HCT116 (cell line): ENCODE measurements around the gene GBP6.
"Not testable (repeated sequence)": the region's sequence is repeated elsewhere in the genome, so short reads cannot be mapped to it uniquely, and the experiment has no call there.

ENCODE experiments used
- CTCF ChIP-seq, 3 experiments: fragments of 200-600 bp in 1 of 3; sonication (generic) in 1 of 3; IDR thresholded peaks in 2 of 3; conservative IDR thresholded peaks in 1 of 3; 2 replicates each; pipeline ENCODE4 v1.5.1; 2012 to 2017; ENCODE audit warnings: low read depth in 2 of 3, low read length in 2 of 3, antibody characterized with exemption in 1 of 3, borderline replicate concordance in 1 of 3, control low read depth in 1 of 3, mild to moderate bottlenecking in 1 of 3, mixed read lengths in 1 of 3, mixed run types in 1 of 3, moderate library complexity in 1 of 3; ENCODE audit not compliant: insufficient read depth in 1 of 3
- EZH2 ChIP-seq: fragments of 200-600 bp; sonication (generic); IDR thresholded peaks from 2 replicates; pipeline ENCODE4 v1.6.1; 2017; ENCODE audit warnings: antibody characterized with exemption, mixed run types
- JUND ChIP-seq: IDR thresholded peaks from 2 replicates; pipeline ENCODE4 v1.6.1; 2012
- POLR2A ChIP-seq: IDR thresholded peaks from 2 replicates; pipeline ENCODE4 v1.7.0; 2011; ENCODE audit warnings: borderline replicate concordance; ENCODE audit not compliant: insufficient read depth, insufficient read length; ENCODE audit errors: extremely low read depth
- POLR2AphosphoS5 ChIP-seq: IDR thresholded peaks from 2 replicates; pipeline ENCODE4 v1.6.1; 2011; ENCODE audit warnings: mild to moderate bottlenecking, low read depth, low read length, moderate library complexity

DNA sequence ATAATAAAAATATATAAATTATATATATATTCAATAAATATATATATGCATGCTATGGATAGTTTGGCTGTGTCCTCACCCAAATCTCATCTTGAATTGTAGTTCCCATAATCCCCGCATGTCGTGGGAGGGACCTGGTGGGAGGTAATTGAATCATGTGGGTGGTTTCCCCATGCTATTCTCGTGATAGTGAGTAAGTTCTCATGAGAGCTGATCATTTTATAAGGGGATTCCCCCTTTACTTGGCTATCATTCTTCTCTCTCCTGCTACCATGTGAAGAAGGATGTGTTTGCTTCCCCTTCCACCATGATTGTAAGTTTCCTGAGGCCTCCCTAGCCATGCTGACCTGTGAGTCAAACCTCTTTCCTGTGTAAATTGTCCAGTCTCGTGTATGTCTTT lies 10.0 kb downstream of the GBP6 start:
- not testable (repeated sequence) for TF ChIP-seq CTCF (IDR thresholded peaks at IDR 0.05 in 2 of 3, conservative IDR thresholded peaks at IDR 0.05 in 1 of 3; ENCODE audit: borderline replicate concordance in 1 of 3, insufficient read depth in 1 of 3, low read depth in 2 of 3, low read length in 2 of 3); POLR2AphosphoS5; JUND; EZH2; POLR2A
